Measurements from ENCODE around the gene HOXA9. TPM values are rescaled to one million over a fixed set of nuclear protein-coding genes. Genes with fewer than 3 reads are reported as not detected.

HOXA9 gene
- polyA plus RNA-seq, 3 donors = 0.55 to 1.9 (median 1.2) TPM

DNA sequence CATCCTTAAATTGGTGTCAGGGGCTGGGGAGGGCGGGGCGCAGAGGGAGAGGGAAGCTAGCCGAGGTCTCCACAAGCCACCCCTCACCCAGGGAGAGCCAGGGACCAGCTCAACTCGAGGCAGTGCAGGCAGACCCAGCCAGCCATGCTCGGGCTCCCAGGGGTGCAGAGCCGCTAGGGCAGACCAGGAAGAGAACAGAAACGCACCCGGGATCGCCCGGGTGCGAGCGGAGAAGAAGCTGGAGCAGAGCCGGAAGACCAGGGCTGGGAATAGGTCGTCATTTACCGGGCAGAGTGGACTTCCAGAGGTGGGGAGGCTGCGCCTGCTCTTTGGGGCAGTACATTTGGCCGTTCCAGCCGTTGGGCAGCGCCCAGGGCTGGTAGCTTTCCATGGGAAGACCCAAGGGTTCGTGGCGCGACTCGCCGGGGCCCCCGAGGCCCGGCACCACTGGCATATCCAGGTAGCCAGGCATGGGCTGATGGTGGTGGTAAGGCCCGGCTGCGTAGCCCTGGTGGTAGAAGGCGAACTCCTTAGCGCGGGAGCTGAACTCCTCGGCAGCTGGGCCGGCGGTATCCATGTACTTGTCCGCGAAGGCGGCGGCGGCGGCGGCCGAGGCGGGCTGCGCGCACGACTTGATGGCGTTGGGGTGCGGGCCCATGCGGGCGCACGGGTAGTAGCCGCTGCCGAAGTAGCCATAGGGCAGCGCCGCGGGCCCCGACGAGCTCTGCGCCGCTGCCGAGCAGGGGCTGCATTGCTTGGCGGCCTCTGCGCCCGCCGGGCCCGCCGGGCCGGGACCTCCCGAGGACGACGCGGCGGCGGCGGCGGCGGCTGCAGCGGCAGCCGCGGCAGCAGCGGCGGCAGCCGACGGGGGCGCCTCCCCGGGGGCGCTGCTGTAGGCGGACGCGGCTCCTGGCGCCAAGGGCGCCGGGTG is 33.8 kb upstream of the HOXA9 start:
- Histone ChIP-seq H3K79me2 (ENCODE audit: insufficient read depth, low read length) (no peaks in the 10 kb centered on the region), H3K4me2 (replicated peaks; ENCODE audit: extremely low read depth, low read length, poor library complexity, severe bottlenecking) (peak overlapping the region; percentile 54), H3K9ac (ENCODE audit: insufficient read depth, low read length, poor library complexity, severe bottlenecking) (no peak overlapping the region), H3K4me3 (replicated peaks in 1 of 3; ENCODE audit: low read depth in 2 of 3, low read length in 3 of 3) (no peak overlapping the region), H3K9me3 (replicated peaks in 1 of 2; ENCODE audit: control insufficient read depth in 1 of 2, insufficient read depth in 1 of 2, low read length in 2 of 2) (peaks cover 0 to 39% of the 10 kb centered on the region in 2 donors), H2AFZ (ENCODE audit: insufficient read depth, low read depth, low read length, poor library complexity, severe bottlenecking) (peak overlapping the region; percentile 19), H4K20me1 (ENCODE audit: insufficient read depth, low read length) (no peaks in the 10 kb centered on the region), H3K27ac (ENCODE audit: low read depth in 1 of 2, low read length in 2 of 2) (no peak overlapping the region), H3K36me3 (replicated peaks in 1 of 2; ENCODE audit: control insufficient read depth in 1 of 2, insufficient read depth in 2 of 2, low read length in 2 of 2) (no peaks in the 10 kb centered on the region), H3K27me3 (ENCODE audit: control insufficient read depth in 2 of 2, insufficient read depth in 2 of 2, low read length in 2 of 2) (peaks cover 87 to 94% of the 10 kb centered on the region in 2 donors), H3K4me1 (ENCODE audit: control insufficient read depth in 1 of 2, insufficient read depth in 2 of 2, low read length in 2 of 2) (peaks cover 31 to 38% of the 10 kb centered on the region in 2 donors)
- WGBS (ENCODE audit: insufficient coverage) = 2% methylated on average over 89 of the region's 93 CpGs
- DNase-seq = no peak
- TF ChIP-seq, protein P1, sequence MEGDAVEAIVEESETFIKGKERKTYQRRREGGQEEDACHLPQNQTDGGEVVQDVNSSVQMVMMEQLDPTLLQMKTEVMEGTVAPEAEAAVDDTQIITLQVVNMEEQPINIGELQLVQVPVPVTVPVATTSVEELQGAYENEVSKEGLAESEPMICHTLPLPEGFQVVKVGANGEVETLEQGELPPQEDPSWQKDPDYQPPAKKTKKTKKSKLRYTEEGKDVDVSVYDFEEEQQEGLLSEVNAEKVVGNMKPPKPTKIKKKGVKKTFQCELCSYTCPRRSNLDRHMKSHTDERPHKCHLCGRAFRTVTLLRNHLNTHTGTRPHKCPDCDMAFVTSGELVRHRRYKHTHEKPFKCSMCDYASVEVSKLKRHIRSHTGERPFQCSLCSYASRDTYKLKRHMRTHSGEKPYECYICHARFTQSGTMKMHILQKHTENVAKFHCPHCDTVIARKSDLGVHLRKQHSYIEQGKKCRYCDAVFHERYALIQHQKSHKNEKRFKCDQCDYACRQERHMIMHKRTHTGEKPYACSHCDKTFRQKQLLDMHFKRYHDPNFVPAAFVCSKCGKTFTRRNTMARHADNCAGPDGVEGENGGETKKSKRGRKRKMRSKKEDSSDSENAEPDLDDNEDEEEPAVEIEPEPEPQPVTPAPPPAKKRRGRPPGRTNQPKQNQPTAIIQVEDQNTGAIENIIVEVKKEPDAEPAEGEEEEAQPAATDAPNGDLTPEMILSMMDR (IDR thresholded peaks at IDR 0.05) = no peak
- Mint-ChIP-seq H3K9me3 (peaks cover 0 to 40% (median 21%) of the 10 kb centered on the region in 7 donors), H3K4me3 (peak overlapping the region; percentile 67 to 84), H3K27me3 (ENCODE audit: low read depth in 3 of 3) (peaks cover 86 to 92% (median 89%) of the 10 kb centered on the region in 3 donors), H3K36me3 (peaks cover 11 to 22% of the 10 kb centered on the region in 2 donors), H3K27ac (no peak overlapping the region), H3K4me1 (peaks cover 47% of the 10 kb centered on the region)
- intact Hi-C loops (cut with micrococcal nuclease) = loop anchor here (5.0 to 10.0 kb wide), 3 partner anchors 586 to 823 kb away; no protein-coding TSS in a partner anchor

DNA sequence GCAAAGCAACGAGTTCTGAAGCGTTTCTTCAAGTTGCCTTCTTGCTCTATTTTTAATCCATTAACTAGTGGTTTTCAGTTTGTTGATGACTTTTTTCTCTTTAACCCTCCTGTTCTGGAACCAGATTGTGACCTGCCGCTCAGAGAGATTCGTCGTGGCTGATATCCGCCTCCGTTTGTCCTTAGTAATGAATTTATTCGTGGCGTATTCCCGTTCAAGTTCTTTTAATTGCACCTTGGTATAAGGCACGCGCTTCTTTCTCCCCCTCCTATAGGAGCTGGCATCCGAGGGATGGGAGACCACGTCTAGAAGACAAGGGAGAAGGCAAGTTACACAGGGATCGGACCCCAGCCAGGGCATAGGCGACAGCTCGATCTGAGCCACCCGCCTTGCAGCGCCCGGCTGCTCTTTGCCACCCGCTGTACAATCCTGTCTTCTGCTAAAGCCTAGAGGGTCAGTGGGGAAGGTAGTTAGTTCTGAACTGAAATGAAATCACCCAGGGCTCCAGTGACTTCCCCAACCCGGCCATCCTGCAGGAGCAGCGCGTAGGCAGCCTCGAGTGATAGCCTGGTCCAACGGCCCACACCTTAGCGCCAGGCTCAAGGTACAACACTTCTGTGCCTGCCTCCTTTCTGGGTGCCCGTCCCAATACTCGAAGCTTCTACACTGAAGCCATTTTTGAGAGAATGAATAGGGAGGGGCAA is 33.0 kb upstream of the HOXA9 start:
- no peak for DNase-seq
- no peaks in the 10 kb centered on the region for H3K79me2 ChIP-seq (ENCODE audit: insufficient read depth, low read length)

More for the DNA sequence above, 33.0 kb upstream of the HOXA9 start:
- intact Hi-C loops (cut with micrococcal nuclease) = loop anchor here (5.0 to 10.0 kb wide), 3 partner anchors 587 to 824 kb away; no protein-coding TSS in a partner anchor
- Histone ChIP-seq H3K4me1 (ENCODE audit: control insufficient read depth in 1 of 2, insufficient read depth in 2 of 2, low read length in 2 of 2) (peaks cover 35 to 43% of the 10 kb centered on the region in 2 donors), H3K4me3 (replicated peaks in 1 of 3; ENCODE audit: low read depth in 2 of 3, low read length in 3 of 3) (no peak overlapping the region), H3K9ac (ENCODE audit: insufficient read depth, low read length, poor library complexity, severe bottlenecking) (no peak overlapping the region), H3K27me3 (ENCODE audit: control insufficient read depth in 2 of 2, insufficient read depth in 2 of 2, low read length in 2 of 2) (peaks cover 87 to 94% of the 10 kb centered on the region in 2 donors), H2AFZ (ENCODE audit: insufficient read depth, low read depth, low read length, poor library complexity, severe bottlenecking) (no peak overlapping the region), H3K9me3 (replicated peaks in 1 of 2; ENCODE audit: control insufficient read depth in 1 of 2, insufficient read depth in 1 of 2, low read length in 2 of 2) (peaks cover 2 to 37% of the 10 kb centered on the region in 2 donors), H3K27ac (ENCODE audit: low read depth in 1 of 2, low read length in 2 of 2) (no peak overlapping the region), H3K4me2 (replicated peaks; ENCODE audit: extremely low read depth, low read length, poor library complexity, severe bottlenecking) (peak overlapping the region; percentile 54), H3K36me3 (replicated peaks in 1 of 2; ENCODE audit: control insufficient read depth in 1 of 2, insufficient read depth in 2 of 2, low read length in 2 of 2) (no peaks in the 10 kb centered on the region), H4K20me1 (ENCODE audit: insufficient read depth, low read length) (no peaks in the 10 kb centered on the region)
- H3K36me3 Mint-ChIP-seq = peaks cover 11 to 20% of the 10 kb centered on the region in 2 donors
- TF ChIP-seq, protein P1 (IDR thresholded peaks at IDR 0.05) = no peak
- H3K4me1 Mint-ChIP-seq = peaks cover 53% of the 10 kb centered on the region
- H3K9me3 Mint-ChIP-seq = peaks cover 0 to 43% (median 26%) of the 10 kb centered on the region in 7 donors
- WGBS (ENCODE audit: insufficient coverage) = 17% methylated on average over 23 of the region's 29 CpGs
- no peak overlapping the region for H3K27ac Mint-ChIP-seq
- H3K27me3 Mint-ChIP-seq (ENCODE audit: low read depth in 3 of 3) = peaks cover 86 to 92% (median 89%) of the 10 kb centered on the region in 3 donors
- peak overlapping the region in 1 of 2 donors; percentile 84 for H3K4me3 Mint-ChIP-seq

Measured in CD14-positive monocyte (primary cell).